H1 (cell line): ENCODE measurements around the gene VGLL4. TPM values are rescaled to one million over a fixed set of nuclear protein-coding genes. Genes with fewer than 3 reads are reported as not detected.

Experiments used
- CTCF ChIA-PET: fragments of 300-600 bp; sonication (Branson Sonifier 250); formaldehyde crosslinking; loops from one replicate; lab custom pipeline; 2021; ENCODE audit not compliant: partially characterized antibody; lab: Charles Lee
- POLR2A ChIA-PET: fragments of 300-600 bp; sonication (Branson Sonifier 250); formaldehyde crosslinking; loops from one replicate; lab custom pipeline; 2021; ENCODE audit warnings: inconsistent platforms; ENCODE audit not compliant: partially characterized antibody; lab: Charles Lee
- DNase-seq, 2 experiments: peaks; one replicate each; pipeline versions ENCODE4 v3.0.0 to v3.0.0-alpha.2; 2010 to 2022; ENCODE audit warnings: low spot score in 2 of 2, low read depth in 1 of 2, mixed read lengths in 1 of 2
- FAIRE-seq: peaks from 2 replicates; lab custom pipeline; 2011; peaks lifted over from hg19 to GRCh38; lab: Jason Lieb, UNC
- H2AFZ ChIP-seq: 2 replicates; pipeline ENCODE4 v1.8.1; 2012; ENCODE audit warnings: low read length, inconsistent platforms
- H2AK5ac ChIP-seq: 2 replicates; pipeline ENCODE4 v1.6.1; 2013; ENCODE audit warnings: low read depth, low read length
- H2BK120ac ChIP-seq: replicated peaks from 2 replicates; pipeline ENCODE3; 2013; ENCODE audit warnings: low read depth, low read length, inconsistent platforms
- H2BK12ac ChIP-seq: 2 replicates; pipeline ENCODE4 v1.6.1; 2013; ENCODE audit warnings: low read depth, low read length
- H2BK15ac ChIP-seq: 2 replicates; pipeline ENCODE4 v1.6.1; 2013; ENCODE audit warnings: low read length
- H2BK20ac ChIP-seq: 2 replicates; pipeline ENCODE4 v1.6.1; 2013; ENCODE audit warnings: low read length
- H2BK5ac ChIP-seq: 2 replicates; pipeline ENCODE4 v1.6.1; 2013; ENCODE audit warnings: low read depth, low read length
- H3K14ac ChIP-seq: 2 replicates; pipeline ENCODE4 v1.6.1; 2013; ENCODE audit warnings: inconsistent platforms; ENCODE audit not compliant: insufficient read length
- H3K18ac ChIP-seq: 2 replicates; pipeline ENCODE4 v1.6.1; 2013; ENCODE audit warnings: low read length; ENCODE audit errors: extremely low read depth
- H3K23ac ChIP-seq: 2 replicates; pipeline ENCODE4 v1.6.1; 2013; ENCODE audit warnings: inconsistent platforms; ENCODE audit not compliant: insufficient read length
- H3K23me2 ChIP-seq: 2 replicates; pipeline ENCODE4 v1.6.1; 2013; ENCODE audit warnings: low read depth, low read length
- H3K27ac ChIP-seq: 2 replicates; pipeline ENCODE4 v1.6.1; 2011; ENCODE audit warnings: low read depth, low read length, inconsistent platforms
- H3K27me3 ChIP-seq, 4 experiments: replicated peaks in 1 of 4; 1 replicate in 1 of 4; 2 replicates in 3 of 4; pipeline versions ENCODE4 v1.6.1 to v1.8.1; 2011 to 2013; ENCODE audit warnings: low read length in 3 of 4, mild to moderate bottlenecking in 3 of 4, inconsistent platforms in 2 of 4, mixed read lengths in 2 of 4, moderate library complexity in 1 of 4; ENCODE audit not compliant: control insufficient read depth in 3 of 4, insufficient read depth in 3 of 4; ENCODE audit errors: extremely low read depth in 1 of 4
- H3K36me3 ChIP-seq, 4 experiments: 2 replicates each; pipeline versions ENCODE4 v1.6.1 to v1.8.1; 2011 to 2013; ENCODE audit warnings: mild to moderate bottlenecking in 4 of 4, low read length in 3 of 4, moderate library complexity in 2 of 4, control low read depth in 1 of 4, inconsistent platforms in 1 of 4; ENCODE audit not compliant: insufficient read depth in 4 of 4, control insufficient read depth in 2 of 4
- H3K4ac ChIP-seq: replicated peaks from 2 replicates; pipeline ENCODE3; 2013; ENCODE audit warnings: low read length, low read depth, mixed read lengths, inconsistent platforms; ENCODE audit not compliant: insufficient read length
- H3K4me1 ChIP-seq, 4 experiments: replicated peaks in 1 of 4; 1 replicate in 1 of 4; 2 replicates in 3 of 4; pipeline versions ENCODE4 v1.6.1 to v1.8.1; 2011 to 2013; ENCODE audit warnings: low read length in 3 of 4, inconsistent platforms in 2 of 4, mixed read lengths in 1 of 4; ENCODE audit not compliant: insufficient read depth in 4 of 4, control insufficient read depth in 3 of 4
- H3K4me2 ChIP-seq, 2 experiments: 2 replicates each; pipeline versions ENCODE4 v1.6.1 to v1.8.1; 2011 to 2013; ENCODE audit warnings: low read depth in 2 of 2, low read length in 2 of 2, control low read depth in 1 of 2, inconsistent platforms in 1 of 2, mild to moderate bottlenecking in 1 of 2; ENCODE audit not compliant: insufficient read depth in 1 of 2
- H3K4me3 ChIP-seq, 4 experiments: fragments of 200-600, 300-600 bp in 1 of 4; sonication (generic), shearing (Covaris generic), sonication (Bioruptor Twin) in 1 of 4; 2 replicates each; pipeline versions ENCODE4 v1.5.1 to v1.8.1; 2011 to 2016; ENCODE audit warnings: low read length in 4 of 4, low read depth in 3 of 4, control low read depth in 2 of 4, inconsistent platforms in 2 of 4, mild to moderate bottlenecking in 2 of 4, mixed read lengths in 1 of 4, moderate library complexity in 1 of 4; ENCODE audit not compliant: insufficient read depth in 2 of 4; ENCODE audit errors: extremely low read depth in 1 of 4
- H3K56ac ChIP-seq: replicated peaks from 2 replicates; pipeline ENCODE3; 2013; ENCODE audit warnings: low read depth, mild to moderate bottlenecking, mixed read lengths, low read length, inconsistent platforms; ENCODE audit not compliant: insufficient read length
- H3K79me1 ChIP-seq: 2 replicates; pipeline ENCODE4 v1.6.1; 2013; ENCODE audit warnings: low read depth, low read length, control low read depth
- H3K79me2 ChIP-seq, 2 experiments: 2 replicates each; pipeline versions ENCODE4 v1.6.1 to v1.8.1; 2012 to 2013; ENCODE audit warnings: low read length in 2 of 2, mild to moderate bottlenecking in 2 of 2, inconsistent platforms in 1 of 2; ENCODE audit not compliant: insufficient read depth in 2 of 2, control insufficient read depth in 1 of 2
- H3K9ac ChIP-seq, 4 experiments: replicated peaks in 1 of 4; 1 replicate in 1 of 4; 2 replicates in 3 of 4; pipeline versions ENCODE4 v1.6.1 to v1.8.1; 2011 to 2013; ENCODE audit warnings: low read depth in 3 of 4, low read length in 3 of 4, control low read depth in 2 of 4, mild to moderate bottlenecking in 2 of 4, moderate library complexity in 2 of 4, inconsistent platforms in 1 of 4; ENCODE audit errors: extremely low read depth in 1 of 4
- H3K9me3 ChIP-seq, 2 experiments: 2 replicates each; pipeline versions ENCODE4 v1.6.1 to v1.8.1; 2012 to 2013; ENCODE audit warnings: mild to moderate bottlenecking in 2 of 2, moderate library complexity in 2 of 2, control low read depth in 1 of 2, inconsistent platforms in 1 of 2, low read depth in 1 of 2, low read length in 1 of 2, mixed read lengths in 1 of 2; ENCODE audit not compliant: insufficient read depth in 2 of 2
- H4K20me1 ChIP-seq, 2 experiments: replicated peaks in 1 of 2; 2 replicates each; pipeline versions ENCODE3 to v1.8.1; 2011 to 2013; ENCODE audit warnings: inconsistent platforms in 2 of 2, low read length in 2 of 2, mild to moderate bottlenecking in 1 of 2; ENCODE audit not compliant: insufficient read depth in 2 of 2, control insufficient read depth in 1 of 2
- H4K5ac ChIP-seq: 2 replicates; pipeline ENCODE4 v1.6.1; 2013; ENCODE audit warnings: low read length, low read depth, mixed read lengths, inconsistent platforms; ENCODE audit not compliant: insufficient read length
- H4K8ac ChIP-seq: 2 replicates; pipeline ENCODE4 v1.8.0; 2013; ENCODE audit warnings: mild to moderate bottlenecking, moderate library complexity, low read length, inconsistent platforms; ENCODE audit not compliant: insufficient read depth; ENCODE audit errors: extremely low read depth
- H4K91ac ChIP-seq: replicated peaks from 2 replicates; pipeline ENCODE3; 2013; ENCODE audit warnings: low read length, mixed read lengths, inconsistent platforms; ENCODE audit not compliant: insufficient read length
- EGR1 ChIP-seq: IDR thresholded peaks from 2 replicates; pipeline ENCODE4 v1.6.1; 2011; ENCODE audit warnings: low read depth, low read length, borderline replicate concordance
- SIN3A ChIP-seq, 2 experiments: IDR thresholded peaks in 1 of 2; conservative IDR thresholded peaks in 1 of 2; 2 replicates each; pipeline ENCODE4 v1.6.1; 2011 to 2012; ENCODE audit warnings: low read length in 2 of 2, improper control_type of control experiment in 1 of 2, low read depth in 1 of 2, mild to moderate bottlenecking in 1 of 2
- SIRT6 ChIP-seq: IDR thresholded peaks from one replicate; pipeline ENCODE4 v1.7.1; 2012; ENCODE audit warnings: low read length, inconsistent platforms
- TCF12 ChIP-seq: IDR thresholded peaks from 2 replicates; pipeline ENCODE4 v1.6.1; 2011; ENCODE audit warnings: low read depth, mild to moderate bottlenecking, low read length
- WGBS, 2 experiments: shearing (Covaris generic) in 1 of 2; methylation state at CpG; one replicate each; pipeline versions ENCODE4 v1.1.6 to v1.1.7; 2013 to 2015; ENCODE audit warnings: low lambda C conversion rate in 2 of 2, mixed read lengths in 2 of 2, inconsistent platforms in 1 of 2, low coverage in 1 of 2, missing lambda C conversion rate in 1 of 2; ENCODE audit not compliant: insufficient replicate concordance in 2 of 2, insufficient coverage in 1 of 2, insufficient read length in 1 of 2; ENCODE audit errors: extremely low coverage in 1 of 2, missing lambda C conversion rate in 1 of 2; 5-methylcytosine and 5-hydroxymethylcytosine counted together
- polyA plus RNA-seq, 7 experiments: library from polyadenylated mRNA; depleted of rRNA in 3 of 7; stranded (reverse) in 5 of 7; unstranded in 2 of 7; fragments of >200 nt in 5 of 7; fragments of 200-250 nt in 2 of 7; gene quantifications; 1 replicate in 5 of 7; 2 replicates in 1 of 7; 4 replicates in 1 of 7; pipeline versions ENCODE4 v1.2.1 to v1.2.3, GENCODE V29; 2011 to 2013; ENCODE audit warnings: missing spikeins in 2 of 7, mixed read lengths in 2 of 7
- total RNA-seq: library from RNA; stranded (reverse); fragmentation: NEBNext Ultra II Directional; extraction: Animal tissue kit (Norgen Biotek cat#: 25700); gene quantifications from 2 replicates; pipeline ENCODE4 v1.2.1, GENCODE V29; 2021

The VGLL4 gene
- total and polyA plus RNA-seq, 2 of the 8 experiments (the other 6 are each of a cell fraction or from before 2014, with no cell fraction given), result 45.1 to 50.0 TPM

DNA sequence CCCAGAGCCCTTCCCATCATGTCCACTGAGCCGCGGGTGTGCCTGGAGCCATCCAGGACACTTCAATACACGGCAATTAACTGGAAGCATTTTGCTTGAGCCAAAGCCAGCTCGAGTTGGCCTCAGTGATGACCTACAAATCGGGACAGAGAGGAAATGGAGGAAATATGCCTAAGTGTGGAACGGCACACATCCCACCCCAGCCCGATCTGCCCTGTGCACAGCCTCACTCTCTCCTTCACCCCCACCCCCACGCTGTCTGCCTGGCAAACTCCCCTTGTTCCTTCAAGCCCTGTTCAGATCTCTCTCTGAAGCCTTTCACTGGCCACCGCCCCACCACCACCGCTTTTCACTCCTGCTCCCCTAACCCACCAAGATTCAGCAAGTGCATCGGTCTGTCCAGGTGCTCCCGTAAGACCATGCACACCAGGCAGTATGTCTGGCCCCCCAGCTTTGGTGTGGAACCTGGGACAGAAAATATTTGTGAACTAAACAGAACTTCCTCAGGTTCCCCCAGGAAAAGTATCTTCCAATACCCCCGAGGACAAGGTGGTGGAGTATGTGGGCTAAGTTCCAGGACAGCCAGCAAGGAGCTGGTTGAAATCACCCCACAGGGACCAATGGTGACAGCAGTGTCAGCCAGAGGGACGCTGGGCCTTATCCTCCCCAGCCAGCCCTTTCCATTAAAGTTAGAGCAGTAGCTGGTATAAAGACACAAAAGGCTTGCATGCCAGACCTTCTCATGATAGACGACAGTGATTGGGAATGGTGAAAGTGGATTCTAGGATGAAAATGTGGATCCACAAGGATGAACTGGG is 83.7 kb downstream of the VGLL4 start:
- Histone ChIP-seq H3K23ac (no peak overlapping the region), H3K4ac (no peak overlapping the region), H3K9me3 (no peaks in the 10 kb centered on the region), H3K56ac (no peak overlapping the region), H4K5ac (no peak overlapping the region), H3K79me1 (peaks cover 11% of the 10 kb centered on the region), H3K23me2 (no peaks in the 10 kb centered on the region), H2BK120ac (no peak overlapping the region), H4K8ac (no peak overlapping the region), H2AFZ (no peak overlapping the region), H3K9ac (no peak overlapping the region), H4K20me1 (peaks cover 12 to 21% of the 10 kb centered on the region in 2 experiments), H2BK12ac (no peak overlapping the region), H3K14ac (no peak overlapping the region), H2BK15ac (no peak overlapping the region), H3K36me3 (peaks cover 0 to 17% (median 1%) of the 10 kb centered on the region in 4 experiments; a peak in 4 of 8 replicates), H2AK5ac (no peak overlapping the region; the same call in 1 of the 2 replicates), H3K79me2 (no peaks in the 10 kb centered on the region; a peak in 1 of 4 replicates), H3K27me3 (no peaks in the 10 kb centered on the region), H2BK20ac (no peak overlapping the region), H4K91ac (no peak overlapping the region), H3K27ac (no peak overlapping the region), H3K4me3 (no peak overlapping the region), H3K4me2 (no peak overlapping the region), H3K4me1 (peaks cover 0 to 9% (median 0%) of the 10 kb centered on the region in 4 experiments; a peak in 2 of 7 replicates), H2BK5ac (0 out of 2 replicates have a peak overlapping the region, but pooled peaks have one; percentile 44), H3K18ac (no peak overlapping the region)
- TF ChIP-seq SIN3A (conservative IDR thresholded peaks at IDR 0.05 in 1 of 2, IDR thresholded peaks at IDR 0.05 in 1 of 2; ENCODE audit: low read depth in 1 of 2, low read length in 2 of 2) (no peak), EGR1 (no peak), SIRT6 (no peak), TCF12 (no peak)
- WGBS, 2 experiments, result 91% methylated on average over 15 of the region's 15 CpGs; no CpG with 5 or more reads in 1 of the 2 experiments
- DNase-seq, result no peak
- ChIA-PET CTCF (interaction anchor here (0.9 to 1.1 kb wide), 2 partner anchors 19 to 25 kb away, joined by 3 to 5 read pairs; no protein-coding TSS in a partner anchor), POLR2A (no interaction called here)
- no peak for FAIRE-seq
